H9 (cell line): ENCODE measurements around the gene TPSAB1. TPM values are rescaled to one million over a fixed set of nuclear protein-coding genes. Genes with fewer than 3 reads are reported as not detected.
A peak's percentile ranks its signal among the peaks of the same experiment; 100 is the strongest.

ENCODE experiments used
- DNase-seq: peaks from one replicate; pipeline ENCODE4 v3.0.0-alpha.2; 2017
- H2AFZ ChIP-seq: one replicate; pipeline ENCODE4 v1.6.1; 2013; ENCODE audit warnings: mild to moderate bottlenecking, low read length, control low read depth, moderate library complexity
- H2AK5ac ChIP-seq: 2 replicates; pipeline ENCODE4 v1.6.1; 2013; ENCODE audit warnings: low read length, control low read depth, mixed read lengths; ENCODE audit not compliant: insufficient read length
- H2BK120ac ChIP-seq: one replicate; pipeline ENCODE4 v1.6.1; 2013; ENCODE audit warnings: low read depth, mild to moderate bottlenecking, low read length, control low read depth, inconsistent platforms; ENCODE audit not compliant: poor library complexity, severe bottlenecking
- H2BK12ac ChIP-seq: 2 replicates; pipeline ENCODE4 v1.6.1; 2013; ENCODE audit warnings: low read length, control low read depth, mixed read lengths, low read depth; ENCODE audit not compliant: insufficient read length
- H2BK15ac ChIP-seq: 2 replicates; pipeline ENCODE4 v1.6.1; 2013; ENCODE audit warnings: low read depth, low read length, control low read depth
- H2BK20ac ChIP-seq: one replicate; pipeline ENCODE4 v1.6.1; 2013; ENCODE audit warnings: low read depth, mild to moderate bottlenecking, low read length, control low read depth, inconsistent platforms; ENCODE audit not compliant: poor library complexity, severe bottlenecking
- H2BK5ac ChIP-seq: 2 replicates; pipeline ENCODE4 v1.6.1; 2013; ENCODE audit warnings: low read length, control low read depth, mixed read lengths; ENCODE audit not compliant: insufficient read length
- H3K14ac ChIP-seq: 2 replicates; pipeline ENCODE4 v1.6.1; 2013; ENCODE audit warnings: low read length, control low read depth; ENCODE audit not compliant: insufficient read depth
- H3K18ac ChIP-seq: 2 replicates; pipeline ENCODE4 v1.6.1; 2013; ENCODE audit warnings: low read depth, mild to moderate bottlenecking, mixed read lengths, low read length, control low read depth; ENCODE audit not compliant: insufficient read length
- H3K23ac ChIP-seq: 2 replicates; pipeline ENCODE4 v1.6.1; 2013; ENCODE audit warnings: low read length, control low read depth, mixed read lengths, low read depth; ENCODE audit not compliant: insufficient read length
- H3K23me2 ChIP-seq: 2 replicates; pipeline ENCODE4 v1.6.1; 2013; ENCODE audit warnings: low read depth, mild to moderate bottlenecking, mixed read lengths, low read length, control low read depth; ENCODE audit not compliant: insufficient read length, poor library complexity, severe bottlenecking
- H3K27ac ChIP-seq: 2 replicates; pipeline ENCODE4 v1.5.1; 2013; ENCODE audit warnings: low read length, control low read depth, mixed read lengths, low read depth; ENCODE audit not compliant: insufficient read length
- H3K27me3 ChIP-seq: 2 replicates; pipeline ENCODE4 v1.6.1; 2013; ENCODE audit warnings: low read length, control low read depth, inconsistent platforms; ENCODE audit not compliant: insufficient read depth
- H3K4ac ChIP-seq: 2 replicates; pipeline ENCODE4 v1.6.1; 2013; ENCODE audit warnings: low read depth, mild to moderate bottlenecking, control low read depth, inconsistent platforms, low read length, moderate library complexity
- H3K4me1 ChIP-seq: 2 replicates; pipeline ENCODE4 v1.6.1; 2013; ENCODE audit warnings: low read length, control low read depth, inconsistent platforms; ENCODE audit not compliant: insufficient read depth
- H3K4me2 ChIP-seq: 2 replicates; pipeline ENCODE4 v1.6.1; 2013; ENCODE audit warnings: low read length, control low read depth, mixed read lengths; ENCODE audit not compliant: insufficient read length, insufficient read depth
- H3K56ac ChIP-seq: 2 replicates; pipeline ENCODE4 v1.6.1; 2013; ENCODE audit warnings: low read depth, mild to moderate bottlenecking, mixed read lengths, low read length, control low read depth; ENCODE audit not compliant: insufficient read length
- H3K79me1 ChIP-seq: 2 replicates; pipeline ENCODE4 v1.6.1; 2013; ENCODE audit warnings: low read depth, mild to moderate bottlenecking, moderate library complexity, low read length, control low read depth, inconsistent platforms; ENCODE audit not compliant: insufficient read depth, poor library complexity, severe bottlenecking
- H3K79me2 ChIP-seq: 2 replicates; pipeline ENCODE4 v1.6.1; 2013; ENCODE audit warnings: low read length, control low read depth, inconsistent platforms; ENCODE audit not compliant: insufficient read depth
- H3K9ac ChIP-seq: 2 replicates; pipeline ENCODE4 v1.6.1; 2013; ENCODE audit warnings: low read length, control low read depth, mixed read lengths; ENCODE audit not compliant: insufficient read length; ENCODE audit errors: extremely low read depth
- H3K9me3 ChIP-seq: one replicate; pipeline ENCODE4 v1.6.1; 2013; ENCODE audit warnings: low read depth, low read length, inconsistent platforms; ENCODE audit not compliant: control insufficient read depth
- H3T11ph ChIP-seq: one replicate; pipeline ENCODE4 v1.6.1; 2013; ENCODE audit warnings: mild to moderate bottlenecking, low read length, control low read depth, inconsistent platforms
- H4K20me1 ChIP-seq: one replicate; pipeline ENCODE4 v1.6.1; 2013; ENCODE audit not compliant: control insufficient read depth, insufficient read length, insufficient read depth
- H4K5ac ChIP-seq: 2 replicates; pipeline ENCODE4 v1.6.1; 2013; ENCODE audit warnings: low read depth, mild to moderate bottlenecking, mixed read lengths, low read length, control low read depth; ENCODE audit not compliant: insufficient read length
- H4K8ac ChIP-seq: replicated peaks from 2 replicates; pipeline ENCODE4 v1.6.1; 2013; ENCODE audit warnings: low read length, control low read depth, mixed read lengths, low read depth; ENCODE audit not compliant: insufficient read length
- H4K91ac ChIP-seq: 2 replicates; pipeline ENCODE4 v1.6.1; 2013; ENCODE audit warnings: low read depth, mild to moderate bottlenecking, moderate library complexity, mixed read lengths, low read length, control low read depth; ENCODE audit not compliant: insufficient read length
- H3K27ac Mint-ChIP-seq, 3 experiments: 2 replicates in 2 of 3; 3 replicates in 1 of 3; pipeline ENCODE4 v1.8.0; 2020 to 2021; ENCODE audit warnings: mixed read lengths in 3 of 3, mild to moderate bottlenecking in 1 of 3, moderate library complexity in 1 of 3
- H3K27me3 Mint-ChIP-seq: 2 replicates; pipeline ENCODE4 v1.8.0; 2021; ENCODE audit warnings: low read depth, mild to moderate bottlenecking, moderate library complexity, mixed read lengths
- H3K36me3 Mint-ChIP-seq, 3 experiments: 2 replicates in 2 of 3; 3 replicates in 1 of 3; pipeline ENCODE4 v1.8.0; 2020 to 2021; ENCODE audit warnings: low read depth in 3 of 3, mixed read lengths in 3 of 3; ENCODE audit not compliant: insufficient read depth in 1 of 3
- H3K4me1 Mint-ChIP-seq, 2 experiments: 2 replicates each; pipeline ENCODE4 v1.8.0; 2020; ENCODE audit warnings: mixed read lengths in 2 of 2
- H3K4me3 Mint-ChIP-seq, 2 experiments: 2 replicates in 1 of 2; 3 replicates in 1 of 2; pipeline ENCODE4 v1.8.0; 2020 to 2021; ENCODE audit warnings: mild to moderate bottlenecking in 2 of 2, mixed read lengths in 2 of 2, moderate library complexity in 1 of 2
- H3K9me3 Mint-ChIP-seq, 2 experiments: 2 replicates in 1 of 2; 3 replicates in 1 of 2; pipeline ENCODE4 v1.8.0; 2020; ENCODE audit warnings: mild to moderate bottlenecking in 2 of 2, mixed read lengths in 2 of 2, moderate library complexity in 1 of 2
- CTCF ChIP-seq: fragments of 200-600 bp; sonication (generic); conservative IDR thresholded peaks from 3 replicates; pipeline ENCODE4 v1.8.0; 2021; ENCODE audit warnings: antibody characterized with exemption, mild to moderate bottlenecking
- WGBS: extraction: QIAGEN DNeasy Blood & Tissue Kit; methylation state at CpG from one replicate; pipeline ENCODE4 v1.1.7; 2013; ENCODE audit warnings: missing lambda C conversion rate, low lambda C conversion rate, mixed read lengths; ENCODE audit not compliant: insufficient read length; ENCODE audit errors: extremely low coverage; 5-methylcytosine and 5-hydroxymethylcytosine counted together
- total RNA-seq: library from RNA; stranded (reverse); gene quantifications from 2 replicates; pipeline ENCODE4 v1.2.1, GENCODE V29; 2021

Gene TPSAB1
- total RNA-seq, 1 experiment from 2014 or later: not detected

- Histone ChIP-seq H3K27me3 (peaks cover 7% of the 10 kb centered on the region; the same call in 1 of the 2 replicates), H3K4me2 (no peak overlapping the region), H3K9ac (no peak overlapping the region), H3K79me2 (no peaks in the 10 kb centered on the region), H3K23ac (no peak overlapping the region), H3T11ph (no peak overlapping the region), H3K4ac (no peak overlapping the region), H2BK120ac (no peak overlapping the region), H3K56ac (no peak overlapping the region), H2AFZ (no peak overlapping the region), H2AK5ac (no peak overlapping the region), H3K4me1 (no peaks in the 10 kb centered on the region; the same call in 1 of the 2 replicates), H2BK5ac (no peak overlapping the region), H3K79me1 (no peaks in the 10 kb centered on the region), H3K9me3 (no peaks in the 10 kb centered on the region), H3K23me2 (no peaks in the 10 kb centered on the region), H4K20me1 (no peaks in the 10 kb centered on the region), H2BK20ac (no peak overlapping the region), H4K8ac (no peak overlapping the region), H2BK15ac (no peak overlapping the region), H2BK12ac (no peak overlapping the region), H4K91ac (no peak overlapping the region), H3K18ac (no peak overlapping the region), H3K27ac (no peak overlapping the region), H3K14ac (no peak overlapping the region; the same call in 1 of the 2 replicates), H4K5ac (no peak overlapping the region)
- Mint-ChIP-seq H3K36me3 (no peaks in the 10 kb centered on the region), H3K9me3 (no peaks in the 10 kb centered on the region), H3K4me3 (peak overlapping the region in 1 of 2 experiments; percentile 26; a peak in 1 of 5 replicates), H3K27ac (no peak overlapping the region), H3K27me3 (peaks cover 69% of the 10 kb centered on the region), H3K4me1 (peaks cover 22 to 38% of the 10 kb centered on the region in 2 experiments)
- no peak for DNase-seq
- no CpG with 5 or more reads among the region's 38 CpGs for WGBS
- peak; percentile 50 for TF ChIP-seq CTCF
Observed at GRCh38 chr16:1285669-1286512, 45.4 kb downstream of the TPSAB1 start.
